Measurements from ENCODE around the gene WRNIP1.

- no peak for TF ChIP-seq CTCF (conservative IDR thresholded peaks at IDR 0.05; ENCODE audit: low read depth, low read length)
- no peak for TF ChIP-seq RFX5 (IDR thresholded peaks at IDR 0.05; ENCODE audit: low read depth, low read length)
- no peak for TF ChIP-seq POLR2A (IDR thresholded peaks at IDR 0.05; ENCODE audit: low read depth, low read length)
- TF ChIP-seq, protein P1, sequence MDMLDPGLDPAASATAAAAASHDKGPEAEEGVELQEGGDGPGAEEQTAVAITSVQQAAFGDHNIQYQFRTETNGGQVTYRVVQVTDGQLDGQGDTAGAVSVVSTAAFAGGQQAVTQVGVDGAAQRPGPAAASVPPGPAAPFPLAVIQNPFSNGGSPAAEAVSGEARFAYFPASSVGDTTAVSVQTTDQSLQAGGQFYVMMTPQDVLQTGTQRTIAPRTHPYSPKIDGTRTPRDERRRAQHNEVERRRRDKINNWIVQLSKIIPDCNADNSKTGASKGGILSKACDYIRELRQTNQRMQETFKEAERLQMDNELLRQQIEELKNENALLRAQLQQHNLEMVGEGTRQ (IDR thresholded peaks at IDR 0.05; ENCODE audit: low read depth, low read length), result no peak
- no peak for TF ChIP-seq NFE2L2 (IDR thresholded peaks at IDR 0.05; ENCODE audit: low read depth, low read length)
- no peak for TF ChIP-seq MAZ (IDR thresholded peaks at IDR 0.05; ENCODE audit: borderline replicate concordance, low read depth, low read length)
- no peak for TF ChIP-seq MAFK (IDR thresholded peaks at IDR 0.05; ENCODE audit: low read depth, low read length)
- no peak for TF ChIP-seq CHD1 (IDR thresholded peaks at IDR 0.05; ENCODE audit: low read depth, low read length)
- TF ChIP-seq BHLHE40 (IDR thresholded peaks at IDR 0.05; ENCODE audit: low read depth, low read length), result no peak
- TF ChIP-seq CEBPB (IDR thresholded peaks at IDR 0.05; ENCODE audit: low read depth, low read length), result no peak
- TF ChIP-seq SMC3 (IDR thresholded peaks at IDR 0.05; ENCODE audit: low read depth, low read length), result no peak
- TF ChIP-seq RCOR1 (IDR thresholded peaks at IDR 0.05; ENCODE audit: insufficient replicate concordance, low read length), result no peak
- no peak for TF ChIP-seq RAD21 (IDR thresholded peaks at IDR 0.05; ENCODE audit: low read length)
- no peak for TF ChIP-seq FOS (IDR thresholded peaks at IDR 0.05; ENCODE audit: low read depth, low read length)
Observed at GRCh38 chr6:2816158-2816557, 51.0 kb downstream of the WRNIP1 start.

Data from IMR-90 (cell line).